Smooth muscle cell of the brain vasculature (primary cell): Measurements from ENCODE around the gene ARSG.
A peak's percentile ranks its signal among the peaks of the same experiment; 100 is the strongest.

Experiments used
- DNase-seq: peaks from one replicate; pipeline ENCODE4 v3.0.0-alpha.2; 2012; ENCODE audit warnings: low read depth, low spot score

Gene ARSG

GRCh38 chr17:68428498-68429172 lies 137.3 kb downstream of the ARSG start:
- DNase-seq, result no peak

GRCh38 chr17:68429881-68430280 lies 138.6 kb downstream of the ARSG start:
- no peak for DNase-seq

- no peak for DNase-seq
Measured at GRCh38 chr17:68431045-68431608, 139.8 kb downstream of the ARSG start.

GRCh38 chr17:68431661-68432071 lies 140.4 kb downstream of the ARSG start:
- no peak for DNase-seq

GRCh38 chr17:68432086-68432864 lies 141.0 kb downstream of the ARSG start:
- DNase-seq, result no peak

- no peak for DNase-seq
Measured at GRCh38 chr17:68433211-68433610, 141.9 kb downstream of the ARSG start.

- no peak for DNase-seq
Measured at GRCh38 chr17:68433911-68434508, 142.7 kb downstream of the ARSG start.

GRCh38 chr17:68435361-68435760 lies 144.1 kb downstream of the ARSG start:
- DNase-seq, result no peak

- DNase-seq, result peak; percentile 59
Measured at GRCh38 chr17:68435876-68436842, 144.9 kb downstream of the ARSG start.

- no peak for DNase-seq
Measured at GRCh38 chr17:68437979-68438822, 146.9 kb downstream of the ARSG start.

GRCh38 chr17:68439656-68440290 lies 148.5 kb downstream of the ARSG start:
- DNase-seq, result no peak

GRCh38 chr17:68440526-68440925 lies 149.2 kb downstream of the ARSG start:
- DNase-seq, result no peak

- no peak for DNase-seq
Measured at GRCh38 chr17:68441070-68441770, 149.9 kb downstream of the ARSG start.

GRCh38 chr17:68443972-68444464 lies 152.7 kb downstream of the ARSG start:
- no peak for DNase-seq

GRCh38 chr17:68445671-68446070 lies 154.4 kb downstream of the ARSG start:
- no peak for DNase-seq

- no peak for DNase-seq
Measured at GRCh38 chr17:68446626-68447041, 155.3 kb downstream of the ARSG start.

GRCh38 chr17:68449021-68449739 lies 157.9 kb downstream of the ARSG start:
- no peak for DNase-seq

- DNase-seq, result no peak
Measured at GRCh38 chr17:68450391-68450790, 159.1 kb downstream of the ARSG start.
